ENCODE measurements around the gene ABLIM1. TPM values are rescaled to one million over a fixed set of nuclear protein-coding genes. Genes with fewer than 3 reads are reported as not detected.

ABLIM1 gene
- polyA plus RNA-seq, 1 donor from 2014 or later, result 10.1 TPM

GRCh38 chr10:114593816-114594468 lies 64.1 kb downstream of the ABLIM1 start:
- Histone ChIP-seq H3K9ac (ENCODE audit: low read length) (no peak overlapping the region), H2AFZ (ENCODE audit: low read depth, low read length) (no peak overlapping the region), H3K4me2 (ENCODE audit: low read length) (no peak overlapping the region), H3K36me3 (ENCODE audit: insufficient read depth, low read length) (no peaks in the 10 kb centered on the region), H3F3A (ENCODE audit: insufficient read depth, low read length, poor library complexity, severe bottlenecking) (no peaks in the 10 kb centered on the region), H3K79me2 (replicated peaks; ENCODE audit: insufficient read depth, low read length) (no peaks in the 10 kb centered on the region), H3K9me3 (ENCODE audit: low read length) (no peaks in the 10 kb centered on the region), H3K27ac (ENCODE audit: low read length) (no peak overlapping the region), H3K27me3 (ENCODE audit: insufficient read depth, low read depth, low read length) (no peaks in the 10 kb centered on the region), H4K20me1 (ENCODE audit: insufficient read depth) (no peaks in the 10 kb centered on the region), H3K4me3 (ENCODE audit: low read length) (no peak overlapping the region), H3K9me2 (ENCODE audit: insufficient read depth, low read length) (no peaks in the 10 kb centered on the region)
- no peak for TF ChIP-seq REST (IDR thresholded peaks at IDR 0.05; ENCODE audit: borderline replicate concordance)
- no peak for TF ChIP-seq EP300 (conservative IDR thresholded peaks at IDR 0.05; ENCODE audit: poor library complexity, severe bottlenecking)
- no peak for TF ChIP-seq TAF1 (IDR thresholded peaks at IDR 0.05; ENCODE audit: low read depth)
- no peak for TF ChIP-seq EZH2 (IDR thresholded peaks at IDR 0.05; ENCODE audit: borderline replicate concordance, insufficient read depth, low read length, poor library complexity, severe bottlenecking)
- no peak for TF ChIP-seq POLR2AphosphoS5 (IDR thresholded peaks at IDR 0.05)
- TF ChIP-seq SMC3 (conservative IDR thresholded peaks at IDR 0.05; ENCODE audit: poor library complexity), result no peak
- no peak for TF ChIP-seq CTCF (IDR thresholded peaks at IDR 0.05; ENCODE audit: poor library complexity, severe bottlenecking)
- TF ChIP-seq MXI1 (conservative IDR thresholded peaks at IDR 0.05; ENCODE audit: poor library complexity, severe bottlenecking), result no peak
- TF ChIP-seq RAD21 (conservative IDR thresholded peaks at IDR 0.05), result no peak

GRCh38 chr10:114593240-114593792 lies 64.8 kb downstream of the ABLIM1 start:
- H3K4me2 ChIP-seq (ENCODE audit: low read length), result no peak overlapping the region
- no peaks in the 10 kb centered on the region for H3K27me3 ChIP-seq (ENCODE audit: insufficient read depth, low read depth, low read length)
- H3K9me2 ChIP-seq (ENCODE audit: insufficient read depth, low read length), result no peaks in the 10 kb centered on the region
- no peak for TF ChIP-seq POLR2AphosphoS5 (IDR thresholded peaks at IDR 0.05)
- no peaks in the 10 kb centered on the region for H3K79me2 ChIP-seq (replicated peaks; ENCODE audit: insufficient read depth, low read length)
- no peak overlapping the region for H3K9ac ChIP-seq (ENCODE audit: low read length)
- no peak overlapping the region for H3K4me3 ChIP-seq (ENCODE audit: low read length)
- no peaks in the 10 kb centered on the region for H3K36me3 ChIP-seq (ENCODE audit: insufficient read depth, low read length)
- H4K20me1 ChIP-seq (ENCODE audit: insufficient read depth), result no peaks in the 10 kb centered on the region
- H3F3A ChIP-seq (ENCODE audit: insufficient read depth, low read length, poor library complexity, severe bottlenecking), result no peaks in the 10 kb centered on the region
- no peak overlapping the region for H2AFZ ChIP-seq (ENCODE audit: low read depth, low read length)
- H3K9me3 ChIP-seq (ENCODE audit: low read length), result no peaks in the 10 kb centered on the region
- H3K27ac ChIP-seq (ENCODE audit: low read length), result no peak overlapping the region
